H1 (cell line): ENCODE results near the gene RNF38. TPM values are rescaled to one million over a fixed set of nuclear protein-coding genes. Genes with fewer than 3 reads are reported as not detected.
A peak's percentile ranks its signal among the peaks of the same experiment; 100 is the strongest.

Experiments
- CTCF ChIA-PET: fragments of 300-600 bp; sonication (Branson Sonifier 250); formaldehyde crosslinking; loops from one replicate; lab custom pipeline; 2021; ENCODE audit not compliant: partially characterized antibody; lab: Charles Lee
- POLR2A ChIA-PET: fragments of 300-600 bp; sonication (Branson Sonifier 250); formaldehyde crosslinking; loops from one replicate; lab custom pipeline; 2021; ENCODE audit warnings: inconsistent platforms; ENCODE audit not compliant: partially characterized antibody; lab: Charles Lee
- DNase-seq, 2 experiments: peaks; one replicate each; pipeline versions ENCODE4 v3.0.0 to v3.0.0-alpha.2; 2010 to 2022; ENCODE audit warnings: low spot score in 2 of 2, low read depth in 1 of 2, mixed read lengths in 1 of 2
- FAIRE-seq: peaks from 2 replicates; lab custom pipeline; 2011; peaks lifted over from hg19 to GRCh38; lab: Jason Lieb, UNC
- H2AFZ ChIP-seq: 2 replicates; pipeline ENCODE4 v1.8.1; 2012; ENCODE audit warnings: low read length, inconsistent platforms
- H2AK5ac ChIP-seq: 2 replicates; pipeline ENCODE4 v1.6.1; 2013; ENCODE audit warnings: low read depth, low read length
- H2BK120ac ChIP-seq: replicated peaks from 2 replicates; pipeline ENCODE3; 2013; ENCODE audit warnings: low read depth, low read length, inconsistent platforms
- H2BK12ac ChIP-seq: 2 replicates; pipeline ENCODE4 v1.6.1; 2013; ENCODE audit warnings: low read depth, low read length
- H2BK15ac ChIP-seq: 2 replicates; pipeline ENCODE4 v1.6.1; 2013; ENCODE audit warnings: low read length
- H2BK20ac ChIP-seq: 2 replicates; pipeline ENCODE4 v1.6.1; 2013; ENCODE audit warnings: low read length
- H2BK5ac ChIP-seq: 2 replicates; pipeline ENCODE4 v1.6.1; 2013; ENCODE audit warnings: low read depth, low read length
- H3K14ac ChIP-seq: 2 replicates; pipeline ENCODE4 v1.6.1; 2013; ENCODE audit warnings: inconsistent platforms; ENCODE audit not compliant: insufficient read length
- H3K18ac ChIP-seq: 2 replicates; pipeline ENCODE4 v1.6.1; 2013; ENCODE audit warnings: low read length; ENCODE audit errors: extremely low read depth
- H3K23ac ChIP-seq: 2 replicates; pipeline ENCODE4 v1.6.1; 2013; ENCODE audit warnings: inconsistent platforms; ENCODE audit not compliant: insufficient read length
- H3K23me2 ChIP-seq: 2 replicates; pipeline ENCODE4 v1.6.1; 2013; ENCODE audit warnings: low read depth, low read length
- H3K27ac ChIP-seq: 2 replicates; pipeline ENCODE4 v1.6.1; 2011; ENCODE audit warnings: low read depth, low read length, inconsistent platforms
- H3K27me3 ChIP-seq, 4 experiments: replicated peaks in 1 of 4; 1 replicate in 1 of 4; 2 replicates in 3 of 4; pipeline versions ENCODE4 v1.6.1 to v1.8.1; 2011 to 2013; ENCODE audit warnings: low read length in 3 of 4, mild to moderate bottlenecking in 3 of 4, inconsistent platforms in 2 of 4, mixed read lengths in 2 of 4, moderate library complexity in 1 of 4; ENCODE audit not compliant: control insufficient read depth in 3 of 4, insufficient read depth in 3 of 4; ENCODE audit errors: extremely low read depth in 1 of 4
- H3K36me3 ChIP-seq, 4 experiments: 2 replicates each; pipeline versions ENCODE4 v1.6.1 to v1.8.1; 2011 to 2013; ENCODE audit warnings: mild to moderate bottlenecking in 4 of 4, low read length in 3 of 4, moderate library complexity in 2 of 4, control low read depth in 1 of 4, inconsistent platforms in 1 of 4; ENCODE audit not compliant: insufficient read depth in 4 of 4, control insufficient read depth in 2 of 4
- H3K4ac ChIP-seq: replicated peaks from 2 replicates; pipeline ENCODE3; 2013; ENCODE audit warnings: low read length, low read depth, mixed read lengths, inconsistent platforms; ENCODE audit not compliant: insufficient read length
- H3K4me1 ChIP-seq, 4 experiments: replicated peaks in 1 of 4; 1 replicate in 1 of 4; 2 replicates in 3 of 4; pipeline versions ENCODE4 v1.6.1 to v1.8.1; 2011 to 2013; ENCODE audit warnings: low read length in 3 of 4, inconsistent platforms in 2 of 4, mixed read lengths in 1 of 4; ENCODE audit not compliant: insufficient read depth in 4 of 4, control insufficient read depth in 3 of 4
- H3K4me2 ChIP-seq, 2 experiments: 2 replicates each; pipeline versions ENCODE4 v1.6.1 to v1.8.1; 2011 to 2013; ENCODE audit warnings: low read depth in 2 of 2, low read length in 2 of 2, control low read depth in 1 of 2, inconsistent platforms in 1 of 2, mild to moderate bottlenecking in 1 of 2; ENCODE audit not compliant: insufficient read depth in 1 of 2
- H3K4me3 ChIP-seq, 4 experiments: fragments of 200-600, 300-600 bp in 1 of 4; sonication (generic), shearing (Covaris generic), sonication (Bioruptor Twin) in 1 of 4; 2 replicates each; pipeline versions ENCODE4 v1.5.1 to v1.8.1; 2011 to 2016; ENCODE audit warnings: low read length in 4 of 4, low read depth in 3 of 4, control low read depth in 2 of 4, inconsistent platforms in 2 of 4, mild to moderate bottlenecking in 2 of 4, mixed read lengths in 1 of 4, moderate library complexity in 1 of 4; ENCODE audit not compliant: insufficient read depth in 2 of 4; ENCODE audit errors: extremely low read depth in 1 of 4
- H3K56ac ChIP-seq: replicated peaks from 2 replicates; pipeline ENCODE3; 2013; ENCODE audit warnings: low read depth, mild to moderate bottlenecking, mixed read lengths, low read length, inconsistent platforms; ENCODE audit not compliant: insufficient read length
- H3K79me1 ChIP-seq: 2 replicates; pipeline ENCODE4 v1.6.1; 2013; ENCODE audit warnings: low read depth, low read length, control low read depth
- H3K79me2 ChIP-seq, 2 experiments: 2 replicates each; pipeline versions ENCODE4 v1.6.1 to v1.8.1; 2012 to 2013; ENCODE audit warnings: low read length in 2 of 2, mild to moderate bottlenecking in 2 of 2, inconsistent platforms in 1 of 2; ENCODE audit not compliant: insufficient read depth in 2 of 2, control insufficient read depth in 1 of 2
- H3K9ac ChIP-seq, 4 experiments: replicated peaks in 1 of 4; 1 replicate in 1 of 4; 2 replicates in 3 of 4; pipeline versions ENCODE4 v1.6.1 to v1.8.1; 2011 to 2013; ENCODE audit warnings: low read depth in 3 of 4, low read length in 3 of 4, control low read depth in 2 of 4, mild to moderate bottlenecking in 2 of 4, moderate library complexity in 2 of 4, inconsistent platforms in 1 of 4; ENCODE audit errors: extremely low read depth in 1 of 4
- H3K9me3 ChIP-seq, 2 experiments: 2 replicates each; pipeline versions ENCODE4 v1.6.1 to v1.8.1; 2012 to 2013; ENCODE audit warnings: mild to moderate bottlenecking in 2 of 2, moderate library complexity in 2 of 2, control low read depth in 1 of 2, inconsistent platforms in 1 of 2, low read depth in 1 of 2, low read length in 1 of 2, mixed read lengths in 1 of 2; ENCODE audit not compliant: insufficient read depth in 2 of 2
- H4K20me1 ChIP-seq, 2 experiments: replicated peaks in 1 of 2; 2 replicates each; pipeline versions ENCODE3 to v1.8.1; 2011 to 2013; ENCODE audit warnings: inconsistent platforms in 2 of 2, low read length in 2 of 2, mild to moderate bottlenecking in 1 of 2; ENCODE audit not compliant: insufficient read depth in 2 of 2, control insufficient read depth in 1 of 2
- H4K5ac ChIP-seq: 2 replicates; pipeline ENCODE4 v1.6.1; 2013; ENCODE audit warnings: low read length, low read depth, mixed read lengths, inconsistent platforms; ENCODE audit not compliant: insufficient read length
- H4K8ac ChIP-seq: 2 replicates; pipeline ENCODE4 v1.8.0; 2013; ENCODE audit warnings: mild to moderate bottlenecking, moderate library complexity, low read length, inconsistent platforms; ENCODE audit not compliant: insufficient read depth; ENCODE audit errors: extremely low read depth
- H4K91ac ChIP-seq: replicated peaks from 2 replicates; pipeline ENCODE3; 2013; ENCODE audit warnings: low read length, mixed read lengths, inconsistent platforms; ENCODE audit not compliant: insufficient read length
- JUND ChIP-seq: IDR thresholded peaks from 2 replicates; pipeline ENCODE4 v1.6.1; 2011; ENCODE audit warnings: mild to moderate bottlenecking, improper control_type of control experiment, low read length
- polyA plus RNA-seq, 7 experiments: library from polyadenylated mRNA; depleted of rRNA in 3 of 7; stranded (reverse) in 5 of 7; unstranded in 2 of 7; fragments of >200 nt in 5 of 7; fragments of 200-250 nt in 2 of 7; gene quantifications; 1 replicate in 5 of 7; 2 replicates in 1 of 7; 4 replicates in 1 of 7; pipeline versions ENCODE4 v1.2.1 to v1.2.3, GENCODE V29; 2011 to 2013; ENCODE audit warnings: missing spikeins in 2 of 7, mixed read lengths in 2 of 7
- total RNA-seq: library from RNA; stranded (reverse); fragmentation: NEBNext Ultra II Directional; extraction: Animal tissue kit (Norgen Biotek cat#: 25700); gene quantifications from 2 replicates; pipeline ENCODE4 v1.2.1, GENCODE V29; 2021

The RNF38 gene
- total and polyA plus RNA-seq, 2 of the 8 experiments (the other 6 are each of a cell fraction or from before 2014, with no cell fraction given) = 54.9 to 60.9 TPM

- no peak for DNase-seq
- no peak overlapping the region for H2AK5ac ChIP-seq
- CTCF ChIA-PET = no interaction called here
- 0 out of 8 replicates have a peak, but pooled peaks cover 0 to 3% (median 0%) of the 10 kb centered on the region in 4 experiments for H3K36me3 ChIP-seq
- H3K9me3 ChIP-seq = no peaks in the 10 kb centered on the region
- H3K9ac ChIP-seq = no peak overlapping the region; a peak in 1 of 7 replicates
- H3K4me1 ChIP-seq = peaks cover 0 to 7% (median 0%) of the 10 kb centered on the region in 4 experiments; a peak in 3 of 7 replicates
- POLR2A ChIA-PET = no interaction called here
- H2BK12ac ChIP-seq = no peak overlapping the region
- H4K20me1 ChIP-seq = peaks cover 7 to 8% of the 10 kb centered on the region in 2 experiments
- H3K23me2 ChIP-seq = peaks cover 2% of the 10 kb centered on the region; the same call in 1 of the 2 replicates
- H4K8ac ChIP-seq = no peak overlapping the region
- H3K27me3 ChIP-seq = no peaks in the 10 kb centered on the region
- H2BK5ac ChIP-seq = no peak overlapping the region
- peaks cover 4% of the 10 kb centered on the region for H3K79me1 ChIP-seq
- no peak overlapping the region for H2BK15ac ChIP-seq
- H3K4me2 ChIP-seq = peak overlapping the region; percentile 46 to 74; a peak in 3 of 4 replicates
- no peak for FAIRE-seq
- H2BK20ac ChIP-seq = no peak overlapping the region
- no peak overlapping the region for H3K27ac ChIP-seq
- no peak overlapping the region for H3K23ac ChIP-seq
- no peak overlapping the region for H4K91ac ChIP-seq
- no peak overlapping the region for H3K4ac ChIP-seq
- H3K18ac ChIP-seq = no peak overlapping the region
- H3K4me3 ChIP-seq = peak overlapping the region in 2 of 4 experiments; percentile 14 to 52; a peak in 3 of 8 replicates
- H3K79me2 ChIP-seq = peaks cover 30 to 85% of the 10 kb centered on the region in 2 experiments
- H2AFZ ChIP-seq = no peak overlapping the region
- no peak overlapping the region for H4K5ac ChIP-seq
- peak overlapping the region; percentile 12 for H3K56ac ChIP-seq
- no peak overlapping the region for H2BK120ac ChIP-seq
- no peak overlapping the region for H3K14ac ChIP-seq
- no peak for TF ChIP-seq JUND
Measured at GRCh38 chr9:36398745-36399144, 1.3 kb downstream of the RNF38 start.
